ENCODE results near the gene MIR17HG. TPM values are rescaled to one million over a fixed set of nuclear protein-coding genes. Genes with fewer than 3 reads are reported as not detected.
A peak's percentile ranks its signal among the peaks of the same experiment; 100 is the strongest.

MIR17HG gene
- 6.9 and 9.0 TPM in 2 replicates for polyA plus RNA-seq (2013)

DNA sequence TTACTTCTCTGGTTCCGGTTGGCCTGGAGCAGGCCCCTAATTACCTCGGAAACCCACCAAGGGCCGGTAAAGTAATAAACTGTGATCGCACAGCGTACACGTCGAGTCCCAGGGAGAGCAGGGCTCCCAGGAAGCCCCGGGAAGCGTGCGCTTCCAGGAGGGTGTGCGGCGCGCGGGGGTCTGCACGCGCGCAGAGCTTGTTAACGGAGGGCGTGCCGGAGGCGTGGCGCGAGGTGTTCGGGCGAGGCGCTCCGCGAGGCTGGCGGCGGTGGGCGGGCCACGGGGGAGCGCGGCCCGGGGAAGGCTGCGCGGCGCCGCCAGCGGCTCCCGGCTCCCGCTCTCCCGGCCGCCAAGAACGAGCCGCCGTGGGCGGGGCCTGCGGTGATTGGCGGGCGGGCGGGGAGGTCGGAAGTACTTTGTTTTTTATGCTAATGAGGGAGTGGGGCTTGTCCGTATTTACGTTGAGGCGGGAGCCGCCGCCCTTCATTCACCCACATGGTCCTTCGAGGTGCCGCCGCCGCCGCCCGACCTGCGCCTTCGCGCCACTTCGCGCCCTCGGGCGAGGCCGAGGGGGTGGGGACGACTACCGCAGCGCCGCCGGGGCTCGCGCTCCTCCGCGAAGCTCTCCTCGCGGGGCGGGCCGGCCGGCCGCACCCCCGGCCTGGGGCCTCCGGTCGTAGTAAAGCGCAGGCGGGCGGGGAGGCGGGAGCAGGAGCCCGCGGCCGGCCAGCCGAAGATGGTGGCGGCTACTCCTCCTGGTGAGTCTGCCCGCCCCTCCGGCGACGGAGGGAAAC is at the start of gene MIR17HG:
Gene MIR17HG (plus strand): TSS at position 486 of the 794 bp plus-strand sequence.
- no peak within 1 kb of the TSS for H3K23ac ChIP-seq (ENCODE audit: low read length)
- H3K79me2 ChIP-seq (ENCODE audit: control insufficient read depth, insufficient read depth, low read length, poor library complexity), result peaks cover 12% of the 10 kb centered on the region
- peak within 1 kb of the TSS; percentile 84 for H2AK5ac ChIP-seq (ENCODE audit: low read length)
- peak; percentile 85 to 90 for DNase-seq
- H2BK12ac ChIP-seq (ENCODE audit: low read length), result peak within 1 kb of the TSS; percentile 7
- H2BK120ac ChIP-seq (ENCODE audit: insufficient read depth, low read length, poor library complexity), result peak within 1 kb of the TSS; percentile 99
- peaks cover 0 to 3% of the 10 kb centered on the region in 2 experiments for H3K4me1 ChIP-seq (ENCODE audit: control insufficient read depth in 1 of 2, insufficient read depth in 2 of 2, low read length in 2 of 2)
- peaks cover 12% of the 10 kb centered on the region for H3K79me1 ChIP-seq (ENCODE audit: low read length)
- H3K4me2 ChIP-seq (ENCODE audit: low read length), result peak within 1 kb of the TSS; percentile 93
- H3K9ac ChIP-seq (ENCODE audit: low read length), result peak within 1 kb of the TSS; percentile 100
- peak within 1 kb of the TSS; percentile 100 for H3K4me3 ChIP-seq (ENCODE audit: low read depth, low read length)
- H3K27ac ChIP-seq (ENCODE audit: low read depth, low read length), result peak within 1 kb of the TSS; percentile 99
- peak within 1 kb of the TSS; percentile 100 for H4K91ac ChIP-seq (ENCODE audit: low read depth, low read length)
- H3K4ac ChIP-seq (ENCODE audit: low read depth, low read length), result peak within 1 kb of the TSS; percentile 100
- H3K14ac ChIP-seq (ENCODE audit: low read length), result peak within 1 kb of the TSS; percentile 100
- peaks cover 2 to 7% of the 10 kb centered on the region in 2 experiments for H3K36me3 ChIP-seq (ENCODE audit: control insufficient read depth in 1 of 2, insufficient read depth in 2 of 2, low read length in 2 of 2)
- no peaks in the 10 kb centered on the region for H3K27me3 ChIP-seq (ENCODE audit: insufficient read depth, low read length)
- H2AFZ ChIP-seq (ENCODE audit: insufficient read depth, low read length, poor library complexity), result peak within 1 kb of the TSS; percentile 97
- peak within 1 kb of the TSS; percentile 97 for H4K8ac ChIP-seq (ENCODE audit: low read depth, low read length)
- no peaks in the 10 kb centered on the region for H3K9me3 ChIP-seq (ENCODE audit: insufficient read depth, low read depth, low read length)
- peak within 1 kb of the TSS; percentile 98 for H2BK5ac ChIP-seq (ENCODE audit: low read depth, low read length, poor library complexity)
- H4K12ac ChIP-seq (ENCODE audit: low read depth, low read length), result peak within 1 kb of the TSS; percentile 100
- H3K18ac ChIP-seq (ENCODE audit: low read length), result peak within 1 kb of the TSS; percentile 100
- WGBS (ENCODE audit: extremely low coverage, insufficient coverage, insufficient read length), result no CpG with 5 or more reads among the region's 103 CpGs

DNA sequence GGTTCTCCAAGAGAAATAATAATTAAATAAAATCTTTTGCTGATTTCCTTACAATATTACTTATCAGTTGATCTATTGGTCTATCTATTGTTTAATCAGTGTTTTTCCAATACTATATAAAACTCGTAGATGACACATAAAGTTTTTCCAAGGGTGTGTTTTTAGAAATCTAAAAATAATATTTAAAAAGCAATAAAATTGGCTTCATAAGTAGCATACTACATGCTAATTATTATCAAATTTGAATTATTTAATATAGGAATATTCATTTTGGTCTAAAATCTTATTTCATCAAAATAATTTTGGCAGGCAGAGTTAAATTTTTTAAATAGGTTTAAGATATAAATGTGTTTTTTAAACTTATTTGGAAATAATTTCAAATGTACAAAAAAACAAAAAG is 49.4 kb upstream of the MIR17HG start:
- no peaks in the 10 kb centered on the region for H3K79me1 ChIP-seq (ENCODE audit: low read length)
- no peak overlapping the region for H2BK120ac ChIP-seq (ENCODE audit: insufficient read depth, low read length, poor library complexity)
- no peak overlapping the region for H3K18ac ChIP-seq (ENCODE audit: low read length)
- no peak for DNase-seq
- no peak overlapping the region for H3K4me2 ChIP-seq (ENCODE audit: low read length)
- H2BK12ac ChIP-seq (ENCODE audit: low read length), result no peak overlapping the region
- no peak overlapping the region for H3K14ac ChIP-seq (ENCODE audit: low read length)
- WGBS (ENCODE audit: extremely low coverage, insufficient coverage, insufficient read length), result no CpG with 5 or more reads among the region's 1 CpG
- H3K27ac ChIP-seq (ENCODE audit: low read depth, low read length), result no peak overlapping the region
- no peak overlapping the region for H4K12ac ChIP-seq (ENCODE audit: low read depth, low read length)
- H4K8ac ChIP-seq (ENCODE audit: low read depth, low read length), result no peak overlapping the region
- H3K23ac ChIP-seq (ENCODE audit: low read length), result no peak overlapping the region
- H2AFZ ChIP-seq (ENCODE audit: insufficient read depth, low read length, poor library complexity), result no peak overlapping the region
- no peaks in the 10 kb centered on the region for H3K4me1 ChIP-seq (ENCODE audit: control insufficient read depth in 1 of 2, insufficient read depth in 2 of 2, low read length in 2 of 2)
- H3K27me3 ChIP-seq (ENCODE audit: insufficient read depth, low read length), result no peaks in the 10 kb centered on the region
- H3K36me3 ChIP-seq (ENCODE audit: control insufficient read depth in 1 of 2, insufficient read depth in 2 of 2, low read length in 2 of 2), result no peaks in the 10 kb centered on the region
- no peak overlapping the region for H2BK5ac ChIP-seq (ENCODE audit: low read depth, low read length, poor library complexity)
- no peak overlapping the region for H2AK5ac ChIP-seq (ENCODE audit: low read length)
- H4K91ac ChIP-seq (ENCODE audit: low read depth, low read length), result no peak overlapping the region
- H3K4me3 ChIP-seq (ENCODE audit: low read depth, low read length), result no peak overlapping the region
- H3K9ac ChIP-seq (ENCODE audit: low read length), result no peak overlapping the region
- H3K4ac ChIP-seq (ENCODE audit: low read depth, low read length), result no peak overlapping the region
- no peaks in the 10 kb centered on the region for H3K9me3 ChIP-seq (ENCODE audit: insufficient read depth, low read depth, low read length)
- no peaks in the 10 kb centered on the region for H3K79me2 ChIP-seq (ENCODE audit: control insufficient read depth, insufficient read depth, low read length, poor library complexity)

DNA sequence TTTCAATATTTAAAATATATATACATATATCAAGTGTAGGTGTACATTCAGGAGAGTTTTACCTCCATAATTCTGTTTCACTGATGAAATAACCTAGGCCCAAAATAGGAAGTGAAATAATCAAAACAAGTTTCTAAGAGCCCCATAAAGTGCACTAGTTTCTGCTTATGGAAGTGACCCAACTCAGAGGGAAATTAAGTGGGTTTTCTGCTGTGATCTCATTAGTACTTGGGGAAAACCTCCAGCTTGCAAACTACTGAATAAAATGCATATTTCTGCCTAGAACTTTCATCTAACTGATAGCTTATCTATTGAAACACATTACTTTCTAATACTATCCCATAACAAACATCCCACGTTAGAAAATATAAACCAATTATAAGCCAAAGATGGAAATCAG is 45.4 kb upstream of the MIR17HG start:
- no peak overlapping the region for H3K14ac ChIP-seq (ENCODE audit: low read length)
- no peak overlapping the region for H3K4me2 ChIP-seq (ENCODE audit: low read length)
- H2BK12ac ChIP-seq (ENCODE audit: low read length), result no peak overlapping the region
- no peaks in the 10 kb centered on the region for H3K27me3 ChIP-seq (ENCODE audit: insufficient read depth, low read length)
- no peak overlapping the region for H2BK5ac ChIP-seq (ENCODE audit: low read depth, low read length, poor library complexity)
- peaks cover 3% of the 10 kb centered on the region for H3K9me3 ChIP-seq (ENCODE audit: insufficient read depth, low read depth, low read length)
- no peak overlapping the region for H2BK120ac ChIP-seq (ENCODE audit: insufficient read depth, low read length, poor library complexity)
- no peak for DNase-seq
- 100% methylated on average over 1 of the region's 1 CpG for WGBS (ENCODE audit: extremely low coverage, insufficient coverage, insufficient read length)
- no peak overlapping the region for H3K4ac ChIP-seq (ENCODE audit: low read depth, low read length)
- H3K23ac ChIP-seq (ENCODE audit: low read length), result no peak overlapping the region
- H4K91ac ChIP-seq (ENCODE audit: low read depth, low read length), result no peak overlapping the region
- no peak overlapping the region for H3K4me3 ChIP-seq (ENCODE audit: low read depth, low read length)
- no peak overlapping the region for H4K12ac ChIP-seq (ENCODE audit: low read depth, low read length)
- no peaks in the 10 kb centered on the region for H3K36me3 ChIP-seq (ENCODE audit: control insufficient read depth in 1 of 2, insufficient read depth in 2 of 2, low read length in 2 of 2)
- H4K8ac ChIP-seq (ENCODE audit: low read depth, low read length), result no peak overlapping the region
- no peak overlapping the region for H3K27ac ChIP-seq (ENCODE audit: low read depth, low read length)
- no peak overlapping the region for H2AK5ac ChIP-seq (ENCODE audit: low read length)
- H3K18ac ChIP-seq (ENCODE audit: low read length), result no peak overlapping the region
- H3K79me1 ChIP-seq (ENCODE audit: low read length), result no peaks in the 10 kb centered on the region
- H3K9ac ChIP-seq (ENCODE audit: low read length), result no peak overlapping the region
- H3K4me1 ChIP-seq (ENCODE audit: control insufficient read depth in 1 of 2, insufficient read depth in 2 of 2, low read length in 2 of 2), result no peaks in the 10 kb centered on the region
- no peak overlapping the region for H2AFZ ChIP-seq (ENCODE audit: insufficient read depth, low read length, poor library complexity)
- H3K79me2 ChIP-seq (ENCODE audit: control insufficient read depth, insufficient read depth, low read length, poor library complexity), result no peaks in the 10 kb centered on the region

GRCh38 chr13:91303031-91303430 is 44.5 kb upstream of the MIR17HG start:
- WGBS (ENCODE audit: extremely low coverage, insufficient coverage, insufficient read length), result no CpG with 5 or more reads among the region's 5 CpGs
- no peak overlapping the region for H2BK120ac ChIP-seq (ENCODE audit: insufficient read depth, low read length, poor library complexity)
- H3K36me3 ChIP-seq (ENCODE audit: control insufficient read depth in 1 of 2, insufficient read depth in 2 of 2, low read length in 2 of 2), result no peaks in the 10 kb centered on the region
- no peak overlapping the region for H3K18ac ChIP-seq (ENCODE audit: low read length)
- no peak overlapping the region for H3K14ac ChIP-seq (ENCODE audit: low read length)
- H3K4me1 ChIP-seq (ENCODE audit: control insufficient read depth in 1 of 2, insufficient read depth in 2 of 2, low read length in 2 of 2), result no peaks in the 10 kb centered on the region
- no peak for DNase-seq
- no peak overlapping the region for H4K12ac ChIP-seq (ENCODE audit: low read depth, low read length)
- H2AK5ac ChIP-seq (ENCODE audit: low read length), result no peak overlapping the region
- H2AFZ ChIP-seq (ENCODE audit: insufficient read depth, low read length, poor library complexity), result no peak overlapping the region
- no peak overlapping the region for H2BK12ac ChIP-seq (ENCODE audit: low read length)
- H3K9me3 ChIP-seq (ENCODE audit: insufficient read depth, low read depth, low read length), result peaks cover 3% of the 10 kb centered on the region
- no peak overlapping the region for H3K4me3 ChIP-seq (ENCODE audit: low read depth, low read length)
- no peak overlapping the region for H3K4ac ChIP-seq (ENCODE audit: low read depth, low read length)
- H3K79me1 ChIP-seq (ENCODE audit: low read length), result no peaks in the 10 kb centered on the region
- no peak overlapping the region for H4K8ac ChIP-seq (ENCODE audit: low read depth, low read length)
- no peak overlapping the region for H3K4me2 ChIP-seq (ENCODE audit: low read length)
- H3K27ac ChIP-seq (ENCODE audit: low read depth, low read length), result no peak overlapping the region
- no peaks in the 10 kb centered on the region for H3K27me3 ChIP-seq (ENCODE audit: insufficient read depth, low read length)
- no peak overlapping the region for H3K9ac ChIP-seq (ENCODE audit: low read length)
- no peak overlapping the region for H4K91ac ChIP-seq (ENCODE audit: low read depth, low read length)
- no peak overlapping the region for H3K23ac ChIP-seq (ENCODE audit: low read length)
- H3K79me2 ChIP-seq (ENCODE audit: control insufficient read depth, insufficient read depth, low read length, poor library complexity), result no peaks in the 10 kb centered on the region
- H2BK5ac ChIP-seq (ENCODE audit: low read depth, low read length, poor library complexity), result no peak overlapping the region

Measured in trophoblast cell (in vitro differentiated cells and primary cell).